Loucy (cell line): ENCODE measurements around the gene CYP27B1.

ENCODE experiments used
- H2AFZ ChIP-seq: fragments of 200-600 bp; sonication (generic); 2 replicates; pipeline ENCODE4 v1.6.0; 2016; ENCODE audit warnings: antibody characterized with exemption, mild to moderate bottlenecking, low read length, moderate library complexity
- H3F3A ChIP-seq: fragments of 200-600 bp; 2 replicates; pipeline ENCODE4 v1.6.0; 2016; ENCODE audit warnings: antibody characterized with exemption, low read depth, mild to moderate bottlenecking
- H3K27me3 ChIP-seq: fragments of 200-600 bp; sonication (generic); 2 replicates; pipeline ENCODE4 v1.6.1; 2014; ENCODE audit warnings: low read length, mild to moderate bottlenecking; ENCODE audit not compliant: insufficient read depth, poor library complexity, severe bottlenecking
- H3K36me3 ChIP-seq: fragments of 200-600 bp; sonication (generic); 2 replicates; pipeline ENCODE4 v1.6.1; 2016; ENCODE audit warnings: low read length; ENCODE audit not compliant: insufficient read depth
- H3K4me1 ChIP-seq: fragments of 200-600 bp; sonication (generic); 2 replicates; pipeline ENCODE4 v1.5.1; 2014; ENCODE audit warnings: low read length, mild to moderate bottlenecking; ENCODE audit not compliant: insufficient read depth, poor library complexity, severe bottlenecking
- H3K4me2 ChIP-seq: fragments of 200-600 bp; sonication (generic); 2 replicates; pipeline ENCODE4 v1.6.0; 2014; ENCODE audit warnings: antibody characterized with exemption, low read length, low read depth, mild to moderate bottlenecking; ENCODE audit not compliant: poor library complexity, severe bottlenecking
- H3K4me3 ChIP-seq: fragments of 200-600 bp; sonication (generic); 2 replicates; pipeline ENCODE4 v1.5.1; 2014; ENCODE audit warnings: low read length, mild to moderate bottlenecking, mixed read lengths; ENCODE audit not compliant: poor library complexity, severe bottlenecking
- H3K79me2 ChIP-seq: fragments of 200-600 bp; sonication (generic); 2 replicates; pipeline ENCODE4 v1.6.1; 2014; ENCODE audit warnings: low read length; ENCODE audit not compliant: insufficient read depth
- H3K9ac ChIP-seq: fragments of 200-600 bp; sonication (generic); 2 replicates; pipeline ENCODE4 v1.6.0; 2014; ENCODE audit warnings: mild to moderate bottlenecking, low read depth, low read length, moderate library complexity; ENCODE audit not compliant: poor library complexity, severe bottlenecking
- H3K9me2 ChIP-seq: fragments of 200-600 bp; sonication (generic); replicated peaks from 2 replicates; pipeline ENCODE4 v1.6.1; 2016; ENCODE audit warnings: low read depth, low read length, mixed read lengths
- H3K9me3 ChIP-seq: fragments of 200-600 bp; sonication (generic); 2 replicates; pipeline ENCODE4 v1.6.1; 2014; ENCODE audit warnings: mild to moderate bottlenecking, antibody characterized with exemption, low read length, low read depth; ENCODE audit not compliant: insufficient read depth
- H4K20me1 ChIP-seq: fragments of 200-600 bp; sonication (generic); 2 replicates; pipeline ENCODE4 v1.6.0; 2014; ENCODE audit warnings: antibody characterized with exemption, low read length, mild to moderate bottlenecking; ENCODE audit not compliant: insufficient read depth, poor library complexity, severe bottlenecking
- CTCF ChIP-seq: fragments of 200-600 bp; sonication (generic); conservative IDR thresholded peaks from 2 replicates; pipeline ENCODE4 v1.5.1; 2014; ENCODE audit warnings: mild to moderate bottlenecking, antibody characterized with exemption, low read length
- EZH2phosphoT487 ChIP-seq: fragments of 200-600 bp; IDR thresholded peaks from 2 replicates; pipeline ENCODE4 v1.6.1; 2018; ENCODE audit warnings: antibody characterized with exemption, mild to moderate bottlenecking, moderate library complexity, borderline replicate concordance

CYP27B1 gene

GRCh38 chr12:57808351-57808750 is 41.5 kb upstream of the CYP27B1 start:
- no peaks in the 10 kb centered on the region for H3K9me3 ChIP-seq
- no peak overlapping the region for H3K9ac ChIP-seq
- H3K27me3 ChIP-seq, result no peaks in the 10 kb centered on the region
- H2AFZ ChIP-seq, result no peak overlapping the region
- no peaks in the 10 kb centered on the region for H4K20me1 ChIP-seq
- H3K9me2 ChIP-seq, result no peaks in the 10 kb centered on the region
- H3K36me3 ChIP-seq, result peaks cover 11% of the 10 kb centered on the region; the same call in 1 of the 2 replicates
- no peaks in the 10 kb centered on the region for H3F3A ChIP-seq
- H3K4me2 ChIP-seq, result no peak overlapping the region
- H3K79me2 ChIP-seq, result no peaks in the 10 kb centered on the region
- no peak for TF ChIP-seq EZH2phosphoT487
- no peak for TF ChIP-seq CTCF
- H3K4me1 ChIP-seq, result no peaks in the 10 kb centered on the region
- no peak overlapping the region for H3K4me3 ChIP-seq

- Histone ChIP-seq H3F3A (no peaks in the 10 kb centered on the region), H3K79me2 (no peaks in the 10 kb centered on the region), H3K4me2 (no peak overlapping the region), H3K4me1 (no peaks in the 10 kb centered on the region), H4K20me1 (no peaks in the 10 kb centered on the region), H3K9me2 (no peaks in the 10 kb centered on the region), H3K27me3 (no peaks in the 10 kb centered on the region), H3K9me3 (no peaks in the 10 kb centered on the region), H2AFZ (no peak overlapping the region), H3K36me3 (peaks cover 17% of the 10 kb centered on the region; the same call in 1 of the 2 replicates), H3K4me3 (no peak overlapping the region), H3K9ac (no peak overlapping the region)
- TF ChIP-seq EZH2phosphoT487, result no peak
- no peak for TF ChIP-seq CTCF
These were observed 40.4 kb upstream of the CYP27B1 start for GRCh38 chr12:57807285-57807684.

DNA sequence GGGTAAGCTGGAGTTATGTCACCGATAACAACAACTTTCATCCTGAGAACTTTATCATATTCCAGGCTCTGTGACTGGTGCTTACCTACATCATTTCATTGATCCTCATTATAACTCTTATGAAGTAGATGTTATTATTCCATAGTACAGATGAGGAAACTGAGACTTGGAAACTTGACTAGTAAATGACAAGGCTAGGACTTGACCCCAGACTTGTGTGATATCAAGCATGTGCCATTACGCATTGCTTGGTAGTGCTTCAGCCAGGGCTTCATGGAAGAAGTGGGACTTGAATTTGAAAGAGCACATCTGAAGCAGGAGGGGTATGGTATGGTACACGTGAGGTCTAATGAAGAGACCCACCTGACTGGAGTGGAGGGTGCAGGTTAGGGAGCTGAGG is 39.8 kb upstream of the CYP27B1 start:
- Histone ChIP-seq H3K4me2 (no peak overlapping the region), H3K27me3 (no peaks in the 10 kb centered on the region), H3F3A (no peaks in the 10 kb centered on the region), H3K9me3 (no peaks in the 10 kb centered on the region), H3K9me2 (no peaks in the 10 kb centered on the region), H3K36me3 (peaks cover 17% of the 10 kb centered on the region; the same call in 1 of the 2 replicates), H3K79me2 (no peaks in the 10 kb centered on the region), H2AFZ (no peak overlapping the region), H4K20me1 (no peaks in the 10 kb centered on the region), H3K9ac (no peak overlapping the region), H3K4me3 (no peak overlapping the region), H3K4me1 (no peaks in the 10 kb centered on the region)
- TF ChIP-seq EZH2phosphoT487 (no peak), CTCF (no peak)
